Cardiac fibroblast (primary cell): ENCODE measurements around the gene CRYZL1.

ENCODE experiments used
- DNase-seq, 2 donors: peaks; one replicate each; pipeline versions ENCODE4 v3.0.0 to v3.0.0-alpha.2; 2010; ENCODE audit warnings: low read depth in 2 of 2
- H3K4me3 ChIP-seq, 2 donors: replicated peaks in 1 of 2; 1 replicate in 1 of 2; 2 replicates in 1 of 2; pipeline ENCODE4 v1.5.1; 2011; ENCODE audit warnings: low read depth in 2 of 2, low read length in 2 of 2, mild to moderate bottlenecking in 2 of 2, moderate library complexity in 1 of 2
- CTCF ChIP-seq: IDR thresholded peaks from one replicate; pipeline ENCODE4 v1.5.1; 2011; ENCODE audit warnings: low read depth, mild to moderate bottlenecking, low read length, inconsistent platforms

The CRYZL1 gene

GRCh38 chr21:33611006-33611744 is 30.4 kb downstream of the CRYZL1 start:
- no peak overlapping the region for H3K4me3 ChIP-seq
- no peak for TF ChIP-seq CTCF
- DNase-seq: no peak

- no peak overlapping the region for H3K4me3 ChIP-seq
- TF ChIP-seq CTCF: no peak
Observed at GRCh38 chr21:33608559-33608958, 33.0 kb downstream of the CRYZL1 start.

GRCh38 chr21:33598051-33598450 is 43.5 kb downstream of the CRYZL1 start:
- H3K4me3 ChIP-seq: no peak overlapping the region
- no peak for TF ChIP-seq CTCF
- no peak for DNase-seq

More at GRCh38 chr21:33608559-33608958, 33.0 kb downstream of the CRYZL1 start:
- peak; percentile 64 to 77 for DNase-seq

- peak; percentile 78 to 87 for DNase-seq
- peak within 1 kb of the TSS; percentile 69 to 88 for H3K4me3 ChIP-seq
- TF ChIP-seq CTCF: no peak
Observed at GRCh38 chr21:33588485-33589335, 52.8 kb downstream of the CRYZL1 start, which contains the start of gene DONSON. Gene DONSON, minus strand, starts transcription at chr21:33588684. Its CDS starts 43 bp downstream, at chr21:33588641.

GRCh38 chr21:33587792-33588484 is 53.6 kb downstream of the CRYZL1 start:
- peak overlapping the region; percentile 69 to 88 for H3K4me3 ChIP-seq
- DNase-seq: peak; percentile 36 to 41
- no peak for TF ChIP-seq CTCF

DNA sequence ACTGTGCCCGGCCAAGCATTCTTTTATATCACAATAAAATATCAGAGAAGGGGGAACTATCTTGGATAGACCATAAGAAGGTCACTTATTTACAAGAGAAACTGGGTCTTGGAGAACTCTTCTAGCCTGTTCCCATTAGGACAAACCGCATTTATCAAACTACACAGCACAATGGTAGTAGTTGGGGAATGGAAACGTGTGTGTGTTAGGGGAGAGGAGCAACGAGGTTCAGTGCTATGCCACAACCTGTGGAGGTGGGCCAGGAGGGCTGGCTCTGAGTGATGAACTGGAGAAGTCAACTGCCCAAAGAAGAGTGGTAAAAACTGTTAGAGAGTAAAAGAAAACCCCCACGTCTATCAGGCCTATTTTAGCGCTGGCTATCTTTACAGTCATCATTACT is 54.6 kb downstream of the CRYZL1 start:
- TF ChIP-seq CTCF: no peak
- DNase-seq: no peak

More for the DNA sequence above, 54.6 kb downstream of the CRYZL1 start:
- peak overlapping the region in 1 of 2 donors; percentile 69 for H3K4me3 ChIP-seq
